HG03064 (cell line): ENCODE data around the gene TMEM72.

ENCODE experiments used
- ATAC-seq: cut with Tn5 transposase; IDR thresholded peaks from one replicate; pipeline ENCODE4 v1.9.1; 2021; ENCODE audit warnings: low read depth; ENCODE audit not compliant: unreplicated experiment

TMEM72 gene

GRCh38 chr10:44914891-44915290 lies 3.8 kb downstream of the TMEM72 start:
- no peak for ATAC-seq

DNA sequence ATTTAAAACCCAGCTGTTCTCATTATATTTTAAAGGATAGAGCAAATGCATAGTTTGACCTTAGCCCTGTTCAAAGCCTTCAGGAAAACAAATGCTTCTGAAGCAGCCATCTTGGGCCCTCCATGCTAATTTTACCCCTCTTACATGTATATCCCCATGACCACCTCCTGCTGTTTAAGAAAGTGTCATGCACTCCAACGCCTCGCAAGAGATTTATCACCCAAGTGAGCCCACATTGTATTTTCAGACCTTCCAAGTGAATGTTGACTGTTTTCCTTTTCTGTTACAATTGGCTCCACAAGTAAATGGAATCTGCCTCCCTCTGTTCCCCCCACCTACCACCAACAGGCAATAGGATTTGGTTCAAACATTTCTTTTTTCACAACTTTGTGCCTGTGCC lies 5.3 kb downstream of the TMEM72 start:
- ATAC-seq, result no peak

DNA sequence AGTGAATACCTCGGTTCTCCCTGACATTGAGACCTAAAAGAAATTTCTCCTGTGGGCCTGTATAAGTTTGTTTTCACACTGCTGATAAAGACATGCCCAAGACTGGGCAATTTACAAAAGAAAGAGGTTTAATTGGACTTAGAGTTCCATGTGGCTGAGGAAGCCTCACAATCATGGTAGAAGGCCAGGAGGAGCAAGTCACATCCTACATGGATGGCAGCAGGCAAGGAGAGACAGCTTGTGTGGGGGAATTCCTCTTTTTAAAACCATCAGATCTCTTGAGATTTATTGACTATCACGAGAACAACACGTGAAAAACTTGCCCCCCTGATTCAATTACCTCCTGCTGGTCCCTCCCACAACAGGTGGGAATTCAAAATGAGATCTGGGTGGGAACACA lies 6.7 kb downstream of the TMEM72 start:
- ATAC-seq, result no peak

GRCh38 chr10:44920252-44920651 lies 9.1 kb downstream of the TMEM72 start:
- no peak for ATAC-seq

- ATAC-seq, result no peak
Measured at GRCh38 chr10:44921061-44921460, 9.9 kb downstream of the TMEM72 start.

- no peak for ATAC-seq
Measured at GRCh38 chr10:44921506-44921905, 10.4 kb downstream of the TMEM72 start.

DNA sequence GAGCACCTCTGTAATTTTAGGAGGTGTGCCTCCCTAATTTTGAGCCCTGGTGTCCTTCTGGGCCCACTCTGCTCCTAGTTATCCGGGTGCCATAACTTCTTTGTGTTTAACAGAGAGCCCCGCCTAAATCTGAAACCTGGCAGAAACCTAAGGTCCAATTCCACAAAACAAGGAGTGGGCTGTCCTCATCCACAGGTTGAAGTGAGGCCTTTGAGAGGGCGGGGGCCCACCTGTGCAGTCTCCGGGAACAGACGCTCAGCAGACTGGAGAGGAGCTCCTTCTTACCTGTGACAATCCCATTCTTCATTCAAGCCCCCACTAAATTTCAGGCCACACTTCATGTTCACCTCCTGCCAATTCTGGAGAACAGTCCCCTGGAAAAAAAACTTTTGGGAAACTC lies 10.9 kb downstream of the TMEM72 start:
- no peak for ATAC-seq

- ATAC-seq, result no peak
Measured at GRCh38 chr10:44922796-44923545, 11.8 kb downstream of the TMEM72 start.

DNA sequence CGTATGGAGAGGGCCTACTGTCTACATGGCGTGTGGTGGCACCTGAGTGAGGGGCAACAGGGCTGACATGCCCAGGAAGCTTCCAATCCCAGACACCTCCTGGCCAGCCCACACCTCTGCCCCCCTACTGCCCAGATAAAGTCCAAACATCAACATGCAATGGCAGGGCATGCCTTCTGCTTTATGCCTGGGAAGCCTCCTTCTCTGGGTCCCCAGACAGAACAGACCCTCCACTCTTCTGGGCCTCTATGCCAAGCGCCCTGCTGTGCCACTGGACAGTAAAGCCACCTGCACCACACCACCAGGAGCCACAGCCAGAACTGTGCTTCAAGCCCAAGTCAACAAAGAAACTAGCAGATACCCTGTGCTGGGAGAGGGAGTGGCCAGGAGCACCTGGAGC lies 12.5 kb downstream of the TMEM72 start:
- no peak for ATAC-seq

GRCh38 chr10:44924261-44925040 lies 13.3 kb downstream of the TMEM72 start:
- ATAC-seq, result no peak

DNA sequence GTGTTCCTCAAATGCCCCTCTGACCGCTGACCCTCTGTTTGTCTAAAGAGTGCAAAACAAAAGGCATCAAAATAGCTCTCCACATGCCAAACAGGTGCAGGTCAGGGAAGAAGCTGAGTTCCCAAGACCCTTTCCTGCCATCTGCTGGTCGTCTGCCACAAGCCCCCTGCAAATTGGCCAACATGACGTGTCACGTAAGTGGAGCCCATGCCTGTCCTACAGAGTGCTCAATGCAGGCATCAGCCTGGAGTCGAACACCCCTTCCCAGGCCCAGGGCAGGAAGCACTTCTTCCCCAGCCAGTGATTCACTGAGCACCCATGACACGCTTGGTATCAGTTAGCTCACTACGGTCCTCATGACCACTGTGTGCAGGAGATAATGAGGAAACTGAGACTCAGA lies 14.1 kb downstream of the TMEM72 start:
- no peak for ATAC-seq

DNA sequence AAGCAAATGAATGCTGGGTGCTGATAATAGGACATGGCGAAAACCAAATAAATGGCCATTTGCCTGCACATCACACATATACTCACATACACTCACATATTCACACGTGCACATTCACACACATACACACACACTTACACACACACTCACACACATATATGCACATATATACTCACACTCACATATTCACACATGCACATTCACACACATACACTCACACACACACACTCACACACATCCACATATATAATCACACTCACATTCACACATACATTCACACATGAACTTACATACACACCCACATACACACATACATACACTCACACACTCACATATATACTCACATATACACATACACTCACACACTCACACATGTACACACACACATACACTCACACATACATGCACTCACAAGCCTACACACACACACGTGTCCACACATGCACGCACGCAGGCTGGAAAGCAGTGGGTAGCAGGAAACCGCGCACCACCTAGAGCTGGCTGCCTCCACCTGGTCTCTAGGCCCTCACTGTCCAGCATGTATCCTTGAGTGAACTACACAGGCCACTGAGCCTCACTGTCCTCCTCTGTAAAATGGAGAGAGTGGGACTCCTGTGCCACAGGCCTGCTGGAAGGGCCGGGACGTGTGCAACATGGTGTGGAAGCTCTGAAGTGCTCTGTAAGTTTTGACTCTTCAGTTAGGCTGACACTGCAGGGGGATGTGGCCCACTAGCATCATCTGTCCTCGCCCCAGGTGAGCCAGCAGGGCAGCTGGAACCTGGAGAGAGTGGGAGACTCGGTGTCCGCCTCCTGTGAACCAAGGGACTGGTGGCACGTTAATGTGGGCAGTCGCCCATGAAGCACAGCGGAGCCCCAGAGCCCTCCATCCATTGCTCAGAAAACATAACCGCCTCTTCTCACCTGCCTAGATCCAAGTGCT lies 14.9 kb downstream of the TMEM72 start:
- ATAC-seq, result no peak

DNA sequence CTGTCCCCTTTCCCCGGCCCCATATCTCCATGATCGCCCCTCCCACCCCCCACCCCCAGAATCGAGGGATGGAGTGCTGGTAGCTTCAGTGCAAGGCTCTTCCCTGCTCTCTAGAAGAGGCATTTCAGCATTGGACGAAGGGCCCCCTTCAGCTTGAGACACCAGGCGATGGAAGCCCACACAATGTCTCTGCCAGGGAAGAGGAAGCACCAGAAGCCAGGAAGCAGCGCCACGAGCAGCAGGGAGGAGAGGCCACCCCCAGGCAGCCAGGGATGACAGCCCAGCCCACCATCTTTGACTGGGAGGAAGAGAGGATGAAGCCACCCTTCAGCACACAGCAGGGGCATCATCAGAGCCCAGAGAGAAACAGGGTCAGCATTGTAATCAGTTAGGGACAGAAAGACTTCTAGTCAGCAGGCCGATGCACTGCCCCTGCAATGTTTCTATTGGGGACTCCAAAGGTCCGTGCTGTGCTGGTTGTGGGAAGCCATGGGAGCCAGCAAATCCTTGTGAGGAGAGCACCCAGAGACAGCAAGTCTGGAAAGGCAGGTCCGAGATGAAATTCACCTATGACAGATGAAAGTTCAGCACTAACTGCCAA lies 15.7 kb downstream of the TMEM72 start:
- no peak for ATAC-seq

DNA sequence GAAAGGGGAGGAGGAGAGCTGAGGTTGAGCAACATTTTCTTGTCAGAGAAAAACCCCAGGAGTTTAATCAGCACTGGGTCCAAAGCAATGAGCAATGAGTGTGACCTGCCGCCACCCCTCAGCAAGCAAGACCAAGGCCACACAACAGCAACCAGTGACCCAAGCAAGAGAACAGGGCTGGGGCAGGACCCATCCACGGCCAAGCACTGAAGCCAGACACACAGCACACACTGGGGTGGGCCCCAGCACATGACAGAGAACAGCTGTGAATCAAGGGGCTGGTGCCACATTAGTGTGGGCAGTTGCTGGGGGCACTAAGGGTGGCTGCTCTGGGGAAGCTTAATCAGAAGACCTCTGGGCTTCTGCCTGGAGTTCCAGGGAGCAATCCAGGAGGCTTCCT lies 16.2 kb downstream of the TMEM72 start:
- ATAC-seq, result no peak

DNA sequence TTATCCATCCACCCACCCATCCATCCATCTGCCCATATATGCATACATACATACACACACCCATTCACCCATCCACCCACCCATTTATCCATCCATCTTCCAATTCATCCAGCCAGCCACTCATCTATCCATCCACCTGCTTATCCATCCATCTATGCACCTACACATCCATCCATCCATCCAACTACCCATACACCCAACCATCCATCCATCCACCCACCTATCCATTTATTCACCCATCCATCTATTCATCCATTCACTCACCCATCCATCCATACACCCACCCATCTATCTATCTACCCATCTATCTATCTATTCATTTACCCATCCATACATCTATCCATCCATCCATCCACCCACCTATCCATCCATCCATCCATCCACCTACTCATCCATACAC lies 17.3 kb downstream of the TMEM72 start:
- ATAC-seq, result no peak

- no peak for ATAC-seq
Measured at GRCh38 chr10:44929356-44930255, 18.5 kb downstream of the TMEM72 start.

GRCh38 chr10:44930904-44931620 lies 19.9 kb downstream of the TMEM72 start:
- no peak for ATAC-seq

DNA sequence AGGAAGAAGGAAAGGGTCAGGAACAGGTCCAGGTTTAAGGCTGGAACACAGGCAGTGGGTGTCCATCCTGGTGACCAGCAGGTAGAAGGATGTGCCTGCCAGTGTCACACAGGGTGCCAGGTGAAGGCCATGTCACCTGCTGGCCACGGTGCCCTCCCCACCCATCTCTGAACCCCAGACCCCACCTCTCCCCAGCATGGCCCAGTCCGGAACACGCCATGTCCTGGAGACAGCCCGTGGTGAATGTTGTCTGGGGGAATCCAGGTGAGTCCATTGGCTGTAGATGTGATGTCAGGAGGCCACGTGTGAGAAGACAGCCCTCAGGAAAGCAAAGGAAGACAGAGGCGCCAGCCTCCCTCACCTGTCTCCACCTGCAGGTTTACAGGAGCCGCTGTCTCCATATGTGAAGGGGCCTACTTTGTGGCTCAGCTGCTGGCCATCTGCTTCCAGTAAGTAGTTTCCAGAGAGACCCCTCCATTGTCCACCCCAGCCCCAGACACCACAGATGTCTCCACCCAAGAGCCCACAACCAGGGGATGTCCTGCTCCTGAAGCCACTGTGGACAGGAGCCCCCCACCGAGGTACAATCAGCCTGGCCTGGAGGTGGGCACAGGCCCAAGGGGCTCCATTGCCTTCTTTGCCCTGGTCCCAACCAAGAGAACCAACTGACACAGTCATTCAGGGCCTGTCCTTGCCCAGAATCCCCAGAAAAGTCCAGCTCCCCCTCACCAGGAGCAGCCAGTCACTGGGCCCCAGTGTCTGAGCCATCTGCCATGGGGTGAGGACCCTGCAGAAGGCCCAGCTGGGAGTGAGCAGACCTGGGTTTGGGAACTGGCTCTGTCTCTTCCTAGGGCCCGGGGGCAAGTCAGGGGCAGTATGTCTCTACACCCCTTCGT lies 20.7 kb downstream of the TMEM72 start:
- no peak for ATAC-seq
